NCI-H1417 (cell line): ENCODE measurements around the gene SLF1.
"Not testable (repeated sequence)": the region's sequence is repeated elsewhere in the genome, so short reads cannot be mapped to it uniquely, and the experiment has no call there.

Source experiments
- DNase-seq, 3 experiments: peaks; one replicate each; lab custom pipeline; 2025; lab: John Stamatoyannopoulos, UW

The SLF1 gene

GRCh38 chr5:94618493-94619328 lies at the start of gene SLF1, which contains the start of gene KIAA0825:
Gene SLF1 (plus strand): TSS chr5:94618669. CDS start chr5:94628811, 10,142 bp downstream.
Gene KIAA0825 (minus strand): TSS chr5:94618604. CDS start chr5:94537126, 81,478 bp downstream.
- peak; percentile 80 to 90 (median 89) for DNase-seq

- no peak for DNase-seq
Observed at GRCh38 chr5:94571415-94571814, 47.1 kb upstream of the SLF1 start.

GRCh38 chr5:94573349-94573748 lies 45.1 kb upstream of the SLF1 start:
- not testable (repeated sequence) for DNase-seq

GRCh38 chr5:94575196-94575595 lies 43.3 kb upstream of the SLF1 start:
- no peak for DNase-seq

- no peak for DNase-seq
Observed at GRCh38 chr5:94577466-94578245, 40.8 kb upstream of the SLF1 start.

DNA sequence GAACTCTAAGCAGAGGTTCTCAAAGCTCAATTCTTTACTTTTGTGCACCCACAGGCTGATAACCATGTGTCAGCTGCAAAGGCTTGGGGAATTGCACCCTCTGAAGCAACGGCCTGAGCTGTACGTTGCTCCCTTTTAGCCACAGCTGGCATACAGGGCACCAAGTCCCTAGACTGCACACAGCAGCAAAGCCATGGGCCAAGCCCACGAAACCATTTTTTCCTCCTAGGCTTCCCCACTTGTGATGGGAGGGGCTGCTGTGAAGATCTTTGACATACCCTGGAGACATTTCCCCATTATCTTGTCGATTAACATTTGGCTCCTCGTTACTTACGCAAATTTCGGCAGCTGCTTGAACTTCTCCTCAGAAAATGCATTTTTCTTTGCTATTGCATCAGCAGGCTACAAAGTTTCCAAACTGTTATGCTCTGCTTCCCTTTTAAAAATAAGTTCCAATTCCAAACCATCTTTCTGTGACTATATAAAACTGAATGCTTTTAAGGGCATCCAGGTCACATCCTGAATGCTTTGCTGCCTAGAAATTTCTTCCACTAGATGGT lies 23.1 kb upstream of the SLF1 start:
- DNase-seq, result no peak

GRCh38 chr5:94613583-94613982 lies 4.9 kb upstream of the SLF1 start:
- DNase-seq, result peak in 1 of 3 experiments; percentile 16

GRCh38 chr5:94614156-94614805 lies 4.2 kb upstream of the SLF1 start:
- no peak for DNase-seq

DNA sequence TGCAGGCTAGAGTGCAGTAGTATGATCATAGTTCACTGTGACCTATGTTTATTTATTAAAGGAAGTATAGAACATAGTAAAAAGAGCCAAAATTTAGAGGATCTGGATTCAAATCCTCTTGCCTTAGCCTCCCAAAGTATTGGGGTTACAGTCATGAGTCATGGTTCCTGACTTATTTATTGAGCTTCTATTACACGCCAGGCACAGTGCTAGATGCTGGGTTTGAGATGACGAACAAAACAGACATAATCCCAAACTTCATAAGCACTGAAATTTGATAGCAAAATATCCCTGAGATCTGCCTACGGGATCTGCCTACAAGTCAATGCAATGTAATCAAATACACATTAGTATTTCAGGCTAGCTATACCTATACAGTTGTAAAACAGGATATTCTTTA lies 2.6 kb upstream of the SLF1 start:
- no peak for DNase-seq

GRCh38 chr5:94618029-94618492 lies 408 bp upstream of the SLF1 start:
- DNase-seq, result peak; percentile 44 to 79 (median 77)

- DNase-seq, result no peak
Observed at GRCh38 chr5:94620256-94620655, 1.8 kb downstream of the SLF1 start.

GRCh38 chr5:94621763-94622162 lies 3.3 kb downstream of the SLF1 start:
- no peak for DNase-seq

DNA sequence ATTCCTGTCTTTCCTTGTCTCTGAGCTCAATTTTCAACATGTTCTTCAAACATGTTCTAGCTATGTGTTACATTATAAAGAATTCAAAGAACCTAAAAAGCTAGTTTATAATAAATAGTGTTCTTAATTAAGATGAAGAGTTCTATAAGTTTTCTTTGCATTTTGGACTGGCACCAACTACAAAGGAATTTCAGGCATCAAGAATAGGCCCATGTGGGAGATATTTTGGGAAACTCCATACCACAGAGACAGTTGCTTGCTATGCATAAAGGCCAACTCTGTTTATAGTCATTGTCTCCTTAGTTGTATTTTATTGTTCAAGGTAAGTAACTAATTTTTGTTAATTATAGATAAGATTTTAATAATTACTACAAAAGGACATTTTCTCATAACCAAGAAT lies 4.5 kb downstream of the SLF1 start:
- no peak for DNase-seq

GRCh38 chr5:94623877-94624276 lies 5.4 kb downstream of the SLF1 start:
- DNase-seq, result no peak

DNA sequence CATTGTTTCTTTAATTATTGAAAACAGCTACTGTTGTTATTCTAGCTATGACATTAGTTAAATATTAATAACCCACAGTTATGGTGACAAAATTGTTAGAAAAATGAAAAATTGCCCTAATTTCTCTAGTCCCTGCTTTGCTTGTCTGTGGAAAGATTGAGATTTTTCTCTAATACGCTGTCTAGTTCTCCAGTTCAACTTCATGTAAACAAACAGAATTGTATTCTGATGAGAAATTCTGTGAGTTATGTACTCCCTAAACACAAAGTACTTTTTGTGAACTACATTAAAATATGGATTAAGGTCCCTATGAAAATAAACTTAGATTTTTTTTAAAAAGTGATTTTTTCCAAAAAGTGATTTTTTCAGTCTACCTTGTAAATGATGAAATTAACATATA lies 8.7 kb downstream of the SLF1 start:
- no peak for DNase-seq

DNA sequence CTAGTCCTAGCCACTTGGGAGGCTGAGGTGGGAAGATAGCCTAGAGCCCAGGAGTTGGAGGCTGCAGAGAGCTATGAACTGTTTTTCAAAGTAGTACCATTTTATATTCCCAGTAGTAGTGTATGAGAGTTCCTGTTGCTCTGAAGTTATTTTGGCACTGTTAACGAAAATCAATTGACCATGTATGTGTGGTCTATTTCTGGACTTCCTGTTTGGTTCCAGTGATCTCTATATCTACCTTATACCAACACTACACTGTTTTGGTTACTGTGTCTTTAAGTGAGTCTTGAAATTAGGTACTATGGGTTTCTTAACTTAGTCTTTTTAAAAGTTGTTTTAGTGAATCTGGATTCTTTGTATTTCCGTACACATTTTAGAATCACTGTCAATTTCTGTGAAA lies 13.6 kb downstream of the SLF1 start:
- no peak for DNase-seq

GRCh38 chr5:94640176-94640575 lies 21.7 kb downstream of the SLF1 start:
- no peak for DNase-seq

DNA sequence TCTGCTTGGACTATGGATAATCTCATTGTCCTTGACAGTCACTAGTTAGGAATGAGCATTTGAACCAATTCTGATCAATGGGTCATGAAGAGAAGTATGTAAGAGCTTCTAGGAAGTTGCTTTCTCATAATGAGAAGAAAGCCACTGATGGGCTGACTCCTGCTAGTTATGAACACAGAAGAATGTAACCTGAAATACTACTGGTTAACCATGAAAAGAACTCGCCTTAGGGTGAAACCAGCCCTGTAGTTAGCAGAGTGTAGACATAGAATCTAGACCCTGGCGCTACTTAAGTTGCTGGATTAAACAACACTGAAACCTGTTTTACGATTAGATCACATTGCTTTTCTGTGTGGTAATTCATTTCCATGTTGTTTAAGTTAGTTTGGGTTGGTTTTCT lies 26.6 kb downstream of the SLF1 start:
- no peak for DNase-seq

- DNase-seq, result no peak
Observed at GRCh38 chr5:94646758-94647157, 28.3 kb downstream of the SLF1 start.

- DNase-seq, result no peak
Observed at GRCh38 chr5:94649874-94650273, 31.4 kb downstream of the SLF1 start.

- no peak for DNase-seq
Observed at GRCh38 chr5:94658272-94658671, 39.8 kb downstream of the SLF1 start.

- no peak for DNase-seq
Observed at GRCh38 chr5:94660506-94660905, 42.0 kb downstream of the SLF1 start.
